Large intestine (tissue), 3 donors: ENCODE measurements around the gene CAPZB. TPM values are rescaled to one million over a fixed set of nuclear protein-coding genes. Genes with fewer than 3 reads are reported as not detected.

Experiments used
- DNase-seq, 2 donors: peaks; one replicate each; pipeline versions ENCODE4 v3.0.0 to v3.0.0-alpha.2; 2013
- H3K27ac ChIP-seq: one replicate; pipeline ENCODE4 v1.5.1; 2013; ENCODE audit warnings: low read length
- H3K27me3 ChIP-seq: 2 replicates; pipeline ENCODE4 v1.6.1; 2013; ENCODE audit warnings: low read length; ENCODE audit not compliant: control insufficient read depth, insufficient read depth
- H3K36me3 ChIP-seq: 2 replicates; pipeline ENCODE4 v1.6.1; 2013; ENCODE audit warnings: low read length; ENCODE audit not compliant: control insufficient read depth, insufficient read depth
- H3K4me1 ChIP-seq: one replicate; pipeline ENCODE4 v1.6.1; 2013; ENCODE audit warnings: low read length; ENCODE audit not compliant: control insufficient read depth, insufficient read depth
- H3K4me3 ChIP-seq: one replicate; pipeline ENCODE4 v1.5.1; 2013; ENCODE audit warnings: low read length
- H3K9me3 ChIP-seq: one replicate; pipeline ENCODE4 v1.6.1; 2013; ENCODE audit warnings: mild to moderate bottlenecking, low read depth, low read length, moderate library complexity; ENCODE audit not compliant: control insufficient read depth
- WGBS: methylation state at CpG from one replicate; pipeline ENCODE4 v1.1.5; 2013; ENCODE audit warnings: low lambda C conversion rate; ENCODE audit not compliant: insufficient coverage; 5-methylcytosine and 5-hydroxymethylcytosine counted together
- polyA plus RNA-seq: library from polyadenylated mRNA; unstranded; fragments of 120-200 nt; gene quantifications from one replicate; pipeline ENCODE4 v1.2.1, GENCODE V29; 2013

The CAPZB gene
- polyA plus RNA-seq, 1 donor: 245 TPM

DNA sequence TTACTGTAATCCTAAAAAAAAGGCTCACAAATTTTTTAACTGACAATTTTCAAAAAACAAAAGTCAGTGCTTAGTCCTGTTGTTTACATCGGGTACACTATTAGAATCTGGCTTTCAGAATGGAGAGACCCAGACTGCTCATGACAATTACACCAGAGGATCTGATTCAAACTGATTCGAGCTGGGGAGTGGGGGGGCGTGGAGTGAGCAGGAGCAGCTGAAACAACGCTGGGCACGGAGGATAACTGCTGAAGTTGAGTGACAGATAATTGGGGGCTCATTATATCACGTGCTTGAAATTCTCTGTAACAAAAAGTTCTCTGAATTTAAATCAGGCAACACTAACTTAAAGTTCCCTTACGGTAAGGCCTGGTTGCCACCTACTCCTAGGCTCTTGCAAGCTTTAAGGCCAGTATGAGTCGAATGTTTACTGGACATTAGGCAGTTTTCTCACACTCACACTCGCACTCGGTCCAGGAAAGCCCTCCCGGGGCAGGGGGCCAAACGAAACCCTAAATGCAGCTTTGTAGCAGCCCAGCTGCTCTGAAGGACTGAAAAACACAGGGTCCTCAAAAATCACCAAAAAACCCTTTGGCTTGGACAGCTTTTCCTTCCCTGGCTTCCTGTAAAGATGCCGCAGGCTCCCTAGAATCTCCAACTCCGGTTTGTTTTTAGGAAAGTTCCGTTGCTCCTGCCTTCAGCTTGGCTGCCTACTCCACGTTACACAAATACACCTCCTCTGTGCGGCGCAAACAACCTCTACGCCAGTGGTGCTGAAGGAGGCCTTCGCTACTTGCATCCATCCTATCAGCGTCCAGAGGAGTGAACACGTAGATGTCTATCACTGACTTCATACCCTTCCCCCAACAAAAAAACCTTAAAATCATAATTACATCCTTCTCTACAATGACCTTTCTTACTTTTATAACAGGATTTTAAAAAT is 42.9 kb downstream of the CAPZB start:
- H3K4me1 ChIP-seq: peaks cover 25% of the 10 kb centered on the region
- DNase-seq: no peak
- no peak overlapping the region for H3K4me3 ChIP-seq
- no peaks in the 10 kb centered on the region for H3K27me3 ChIP-seq
- no peaks in the 10 kb centered on the region for H3K9me3 ChIP-seq
- peak overlapping the region; percentile 46 for H3K27ac ChIP-seq
- WGBS: no CpG with 5 or more reads among the region's 22 CpGs
- peaks cover 8% of the 10 kb centered on the region for H3K36me3 ChIP-seq

DNA sequence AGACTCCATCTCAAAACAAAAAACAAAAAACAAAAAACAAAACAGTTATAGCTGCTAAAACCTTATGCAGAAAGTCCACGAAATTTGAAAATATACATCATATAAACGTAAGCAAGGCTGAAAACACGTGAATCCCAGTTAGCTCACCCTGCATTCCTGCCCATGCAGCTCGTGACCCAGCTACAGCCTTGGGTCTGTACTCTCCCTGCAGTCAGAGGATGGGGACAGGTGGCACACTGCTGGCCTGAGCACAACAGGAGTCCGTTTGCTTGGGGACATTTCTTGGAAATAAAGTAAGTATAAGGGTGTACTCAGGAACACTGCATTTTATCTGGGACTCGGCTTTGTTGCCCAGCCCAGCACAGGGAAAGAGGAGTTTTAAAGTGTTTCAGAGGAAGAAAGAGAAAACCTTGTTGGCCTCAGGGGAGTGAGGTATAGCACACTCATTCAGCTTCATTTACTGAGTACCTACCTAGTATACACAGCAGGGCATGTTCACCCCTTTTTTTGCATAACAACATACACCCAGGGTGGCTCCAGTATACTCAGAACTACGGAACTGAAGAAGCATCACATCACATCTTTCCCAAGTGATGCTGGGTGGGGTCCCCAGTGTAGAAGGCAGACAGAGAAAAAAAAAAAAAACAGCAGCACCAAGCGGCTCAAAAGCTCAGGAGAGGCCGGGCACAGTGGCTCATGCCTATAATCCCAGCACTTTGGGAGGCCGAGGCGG is 44.1 kb downstream of the CAPZB start:
- Histone ChIP-seq H3K9me3 (no peaks in the 10 kb centered on the region), H3K4me3 (no peak overlapping the region), H3K27ac (no peak overlapping the region), H3K36me3 (peaks cover 8% of the 10 kb centered on the region), H3K4me1 (peaks cover 36% of the 10 kb centered on the region), H3K27me3 (no peaks in the 10 kb centered on the region)
- no CpG with 5 or more reads among the region's 11 CpGs for WGBS
- DNase-seq: no peak

DNA sequence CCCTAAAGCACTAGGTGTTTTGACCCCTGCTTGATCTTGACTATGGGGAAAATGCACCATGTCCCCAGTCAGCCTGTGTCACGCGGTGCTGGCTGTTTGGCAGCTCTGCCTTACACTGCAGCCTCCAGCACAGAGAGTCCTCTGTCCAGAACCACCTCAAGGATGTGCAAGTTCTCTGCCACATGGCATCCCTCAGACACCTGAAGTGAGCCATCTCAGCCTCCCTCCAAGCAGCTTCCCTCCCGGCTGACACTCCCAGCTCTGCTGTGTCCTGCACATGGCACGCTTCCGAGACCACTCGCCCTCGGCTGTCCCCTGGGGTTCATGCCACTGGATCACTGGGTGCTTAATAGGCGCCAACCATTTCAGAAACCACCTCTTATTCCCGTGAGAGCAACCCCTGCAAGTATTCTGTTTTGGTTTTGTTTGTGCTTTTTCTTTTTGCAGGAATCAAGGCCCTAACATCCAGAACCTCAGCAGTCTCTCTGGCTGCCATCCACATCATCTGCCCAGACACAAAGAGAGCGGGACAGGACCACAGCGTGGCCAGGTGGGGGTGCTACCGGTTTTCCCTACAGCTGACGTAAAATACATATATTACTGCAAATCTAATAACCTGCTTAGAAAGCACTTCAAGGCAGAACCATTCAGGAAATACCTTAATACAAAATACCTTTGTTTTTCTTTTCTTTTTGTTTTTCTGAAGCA is 45.7 kb downstream of the CAPZB start:
- no CpG with 5 or more reads among the region's 13 CpGs for WGBS
- DNase-seq: no peak
- H3K4me1 ChIP-seq: peaks cover 34% of the 10 kb centered on the region
- no peak overlapping the region for H3K27ac ChIP-seq
- no peaks in the 10 kb centered on the region for H3K9me3 ChIP-seq
- peaks cover 15% of the 10 kb centered on the region for H3K36me3 ChIP-seq
- no peak overlapping the region for H3K4me3 ChIP-seq
- H3K27me3 ChIP-seq: no peaks in the 10 kb centered on the region

DNA sequence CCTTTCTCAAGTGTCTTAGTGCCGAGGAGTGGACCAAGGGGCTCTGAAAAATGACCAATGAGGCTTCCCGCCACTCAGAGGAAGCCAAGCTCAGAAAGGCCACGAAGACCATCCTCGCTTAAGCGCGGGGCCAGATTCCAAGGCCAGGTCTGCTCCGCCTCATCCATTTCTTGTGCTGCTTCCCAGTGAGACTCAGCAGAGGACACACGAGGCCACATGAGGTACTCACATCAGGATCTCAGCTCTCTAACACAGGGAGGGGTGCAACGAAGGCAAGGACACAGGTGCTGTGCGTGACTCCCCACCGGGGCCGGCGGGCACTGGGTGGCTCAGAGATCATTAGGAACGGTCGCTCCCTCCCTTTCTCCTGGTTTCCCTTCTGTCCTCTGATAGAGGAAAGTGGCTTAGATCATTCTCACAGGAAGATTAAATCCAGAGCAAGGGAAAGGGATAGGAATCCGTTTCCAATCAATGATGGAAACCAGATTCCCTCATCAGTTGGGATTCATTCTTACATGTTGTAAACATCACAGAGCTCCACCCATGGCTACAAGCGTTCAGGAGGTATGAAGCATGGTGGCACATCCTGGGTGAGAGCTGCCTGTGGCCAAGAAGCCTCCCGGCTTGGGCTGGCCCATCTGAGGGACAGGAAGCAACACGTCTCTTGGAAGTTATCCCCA is 46.7 kb downstream of the CAPZB start:
- H3K4me1 ChIP-seq: peaks cover 39% of the 10 kb centered on the region
- WGBS: no CpG with 5 or more reads among the region's 19 CpGs
- no peak for DNase-seq
- no peak overlapping the region for H3K4me3 ChIP-seq
- no peaks in the 10 kb centered on the region for H3K27me3 ChIP-seq
- H3K36me3 ChIP-seq: peaks cover 15% of the 10 kb centered on the region
- no peaks in the 10 kb centered on the region for H3K9me3 ChIP-seq
- peak overlapping the region; percentile 39 for H3K27ac ChIP-seq

DNA sequence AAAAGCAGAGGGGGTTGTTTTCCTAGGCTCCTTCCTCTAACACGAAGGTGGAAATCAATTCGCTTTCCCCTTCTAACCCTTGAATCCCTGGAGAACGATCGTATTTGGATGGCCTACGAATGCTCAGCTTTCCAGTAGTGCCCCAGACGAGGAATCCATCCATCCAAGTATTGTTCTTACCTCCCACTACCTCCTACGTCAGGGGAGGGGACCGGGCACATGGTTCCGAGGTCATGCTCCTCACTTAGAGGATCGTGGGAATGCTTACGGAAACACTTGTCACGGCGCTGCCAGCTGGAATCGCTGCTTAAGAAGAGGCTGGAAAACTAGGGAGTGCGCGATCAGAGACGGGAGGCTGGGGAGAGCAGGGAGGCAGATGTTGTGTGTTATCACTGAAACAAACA is 47.4 kb downstream of the CAPZB start:
- WGBS: no CpG with 5 or more reads among the region's 17 CpGs
- no peaks in the 10 kb centered on the region for H3K27me3 ChIP-seq
- DNase-seq: peak; percentile 34 to 55
- no peaks in the 10 kb centered on the region for H3K9me3 ChIP-seq
- peaks cover 41% of the 10 kb centered on the region for H3K4me1 ChIP-seq
- peaks cover 15% of the 10 kb centered on the region for H3K36me3 ChIP-seq
- no peak overlapping the region for H3K4me3 ChIP-seq
- peak overlapping the region; percentile 39 for H3K27ac ChIP-seq

DNA sequence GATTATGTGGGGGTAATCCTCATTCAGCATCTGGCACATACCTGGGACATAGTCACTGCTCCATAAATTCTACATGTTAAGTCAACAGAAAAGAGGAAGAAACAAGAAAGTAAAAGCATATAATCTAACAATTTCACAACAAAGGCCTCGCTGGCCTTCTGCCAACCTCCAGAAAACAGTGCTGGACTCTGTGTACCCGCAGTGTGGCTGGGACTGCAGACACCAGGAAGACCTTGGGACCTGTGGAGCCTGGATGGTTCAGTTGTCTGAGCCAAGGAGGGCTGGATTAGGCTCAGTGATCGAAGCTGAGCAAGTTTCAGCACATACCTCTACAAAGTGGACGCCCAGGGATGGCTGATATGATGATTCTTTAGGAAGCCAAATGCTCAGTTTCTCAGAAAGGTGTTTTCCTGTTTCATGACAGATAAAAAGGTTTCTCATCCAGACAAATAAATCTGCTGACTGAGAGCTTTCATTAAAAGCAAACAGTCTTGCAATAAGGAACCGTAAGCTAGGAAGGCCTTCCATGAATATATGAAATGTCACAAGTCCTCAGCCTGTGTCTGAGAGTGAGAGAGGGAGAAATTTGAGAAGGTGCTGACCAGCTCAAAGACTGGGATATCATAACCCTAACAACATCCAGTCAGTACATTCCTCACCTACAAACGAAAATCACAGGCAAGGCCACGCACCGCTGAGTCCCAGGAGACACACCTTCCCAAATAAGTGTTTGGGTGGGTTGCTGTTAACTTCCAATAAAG is 48.4 kb downstream of the CAPZB start:
- peak; percentile 80 to 88 for DNase-seq
- peak overlapping the region; percentile 39 for H3K27ac ChIP-seq
- 14% methylated on average over 1 of the region's 8 CpGs for WGBS
- peaks cover 40% of the 10 kb centered on the region for H3K4me1 ChIP-seq
- H3K36me3 ChIP-seq: peaks cover 15% of the 10 kb centered on the region
- no peaks in the 10 kb centered on the region for H3K9me3 ChIP-seq
- no peak overlapping the region for H3K4me3 ChIP-seq
- no peaks in the 10 kb centered on the region for H3K27me3 ChIP-seq

DNA sequence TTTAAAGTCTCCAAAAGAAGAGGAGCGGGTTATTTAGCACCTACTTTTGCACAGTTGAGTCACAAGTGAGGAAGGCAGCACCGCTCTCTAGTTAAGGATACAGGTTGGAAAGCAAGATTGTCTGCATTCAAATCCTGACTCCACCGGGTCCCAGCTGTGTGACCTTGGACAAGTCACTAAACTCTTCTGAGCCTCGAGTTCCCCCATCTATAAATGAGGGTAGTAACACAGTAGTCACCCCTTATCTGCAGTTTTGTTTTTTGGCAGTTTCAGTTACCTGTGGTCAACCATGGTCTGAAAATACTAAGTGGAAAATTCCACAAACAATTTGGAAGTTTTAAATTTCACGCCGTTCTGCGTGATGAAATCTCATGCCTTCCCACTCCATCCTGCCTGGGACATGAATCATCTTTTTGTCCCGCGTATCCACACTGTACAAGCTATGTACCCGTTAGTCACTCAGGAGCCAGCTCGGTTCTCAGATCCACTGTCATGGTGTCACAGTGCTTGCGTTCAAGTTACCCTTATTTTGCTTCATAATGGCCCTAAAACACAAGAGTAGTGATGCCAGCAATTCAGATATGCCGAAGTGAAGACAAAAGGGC is 49.4 kb downstream of the CAPZB start:
- 100% methylated on average over 3 of the region's 13 CpGs for WGBS
- Histone ChIP-seq H3K27ac (peak overlapping the region; percentile 39), H3K4me3 (no peak overlapping the region), H3K27me3 (no peaks in the 10 kb centered on the region), H3K36me3 (peaks cover 15% of the 10 kb centered on the region), H3K9me3 (no peaks in the 10 kb centered on the region), H3K4me1 (peaks cover 40% of the 10 kb centered on the region)
- DNase-seq: no peak

DNA sequence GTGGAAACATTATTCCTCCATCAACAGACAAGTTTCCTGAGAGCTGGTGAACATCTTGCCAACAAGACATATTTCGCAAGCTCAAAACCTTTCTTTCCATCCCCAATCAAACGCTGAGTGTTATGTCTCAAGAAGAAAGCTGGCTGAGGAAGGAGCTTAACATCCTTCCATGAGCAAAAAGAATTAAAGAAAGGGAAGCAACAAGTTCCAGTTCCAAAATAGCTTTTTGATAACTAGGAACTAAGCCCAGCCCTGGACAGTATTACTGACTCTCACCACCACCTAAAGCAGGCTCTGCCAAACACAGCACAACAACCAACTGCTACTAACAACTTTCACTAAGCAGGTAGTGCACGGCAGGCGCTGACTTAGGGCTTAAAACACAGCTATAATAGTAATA is 50.2 kb downstream of the CAPZB start:
- H3K27me3 ChIP-seq: no peaks in the 10 kb centered on the region
- WGBS: no CpG with 5 or more reads among the region's 4 CpGs
- H3K27ac ChIP-seq: no peak overlapping the region
- peaks cover 46% of the 10 kb centered on the region for H3K4me1 ChIP-seq
- DNase-seq: no peak
- no peaks in the 10 kb centered on the region for H3K9me3 ChIP-seq
- no peak overlapping the region for H3K4me3 ChIP-seq
- H3K36me3 ChIP-seq: peaks cover 13% of the 10 kb centered on the region

DNA sequence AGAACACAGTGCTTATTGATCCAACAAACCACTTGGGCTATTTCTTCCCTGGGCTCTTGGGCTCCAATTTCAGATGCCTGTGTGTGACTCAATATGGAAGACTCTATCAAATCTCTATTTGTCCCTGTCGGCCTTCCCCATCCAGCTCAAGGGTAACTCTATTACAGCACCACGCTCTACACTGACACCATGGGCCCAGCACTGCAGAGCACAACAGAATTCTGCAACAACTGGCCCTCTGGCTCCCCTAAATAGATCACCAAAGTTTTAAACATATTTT is 51.7 kb downstream of the CAPZB start:
- no peak overlapping the region for H3K27ac ChIP-seq
- H3K4me1 ChIP-seq: peaks cover 42% of the 10 kb centered on the region
- H3K36me3 ChIP-seq: peaks cover 13% of the 10 kb centered on the region
- no peak overlapping the region for H3K4me3 ChIP-seq
- no peaks in the 10 kb centered on the region for H3K9me3 ChIP-seq
- no peaks in the 10 kb centered on the region for H3K27me3 ChIP-seq
- DNase-seq: no peak
- no CpG with 5 or more reads among the region's 2 CpGs for WGBS
